Measurements from ENCODE around the gene PAQR5.
"Not testable (repeated sequence)": the region's sequence is repeated elsewhere in the genome, so short reads cannot be mapped to it uniquely, and the experiment has no call there.

GRCh38 chr15:69291651-69292050 is 7.1 kb upstream of the PAQR5 start:
- TF ChIP-seq CTCF (IDR thresholded peaks at IDR 0.05; ENCODE audit: low read length); EZH2 (IDR thresholded peaks at IDR 0.05; ENCODE audit: borderline replicate concordance, low read length): not testable (repeated sequence)

Data from OCI-LY1 (cell line).